Transverse colon (tissue), 3 donors: ENCODE data around the gene JADE2.

Source experiments
- CTCF ChIP-seq, 5 experiments: fragments of 200-600 bp in 3 of 5; fragments of 450-650 bp in 2 of 5; sonication (generic) in 3 of 5; IDR thresholded peaks; 1 replicate in 2 of 5; 2 replicates in 3 of 5; pipeline ENCODE4 v1.5.1; 2016 to 2017; ENCODE audit warnings: antibody characterized with exemption in 5 of 5, inconsistent platforms in 3 of 5, mild to moderate bottlenecking in 2 of 5, moderate library complexity in 1 of 5
- POLR2A ChIP-seq: fragments of 450-650 bp; IDR thresholded peaks from one replicate; pipeline ENCODE4 v1.6.1; 2016; ENCODE audit warnings: antibody characterized with exemption, mild to moderate bottlenecking, moderate library complexity

- TF ChIP-seq CTCF (IDR thresholded peaks at IDR 0.05) (no peak), POLR2A (no peak)
Observed at GRCh38 chr5:134572811-134573210, 47.3 kb downstream of the JADE2 start.
